ENCODE results near the gene IFT88. TPM values are rescaled to one million over a fixed set of nuclear protein-coding genes. Genes with fewer than 3 reads are reported as not detected.

The IFT88 gene, protein sequence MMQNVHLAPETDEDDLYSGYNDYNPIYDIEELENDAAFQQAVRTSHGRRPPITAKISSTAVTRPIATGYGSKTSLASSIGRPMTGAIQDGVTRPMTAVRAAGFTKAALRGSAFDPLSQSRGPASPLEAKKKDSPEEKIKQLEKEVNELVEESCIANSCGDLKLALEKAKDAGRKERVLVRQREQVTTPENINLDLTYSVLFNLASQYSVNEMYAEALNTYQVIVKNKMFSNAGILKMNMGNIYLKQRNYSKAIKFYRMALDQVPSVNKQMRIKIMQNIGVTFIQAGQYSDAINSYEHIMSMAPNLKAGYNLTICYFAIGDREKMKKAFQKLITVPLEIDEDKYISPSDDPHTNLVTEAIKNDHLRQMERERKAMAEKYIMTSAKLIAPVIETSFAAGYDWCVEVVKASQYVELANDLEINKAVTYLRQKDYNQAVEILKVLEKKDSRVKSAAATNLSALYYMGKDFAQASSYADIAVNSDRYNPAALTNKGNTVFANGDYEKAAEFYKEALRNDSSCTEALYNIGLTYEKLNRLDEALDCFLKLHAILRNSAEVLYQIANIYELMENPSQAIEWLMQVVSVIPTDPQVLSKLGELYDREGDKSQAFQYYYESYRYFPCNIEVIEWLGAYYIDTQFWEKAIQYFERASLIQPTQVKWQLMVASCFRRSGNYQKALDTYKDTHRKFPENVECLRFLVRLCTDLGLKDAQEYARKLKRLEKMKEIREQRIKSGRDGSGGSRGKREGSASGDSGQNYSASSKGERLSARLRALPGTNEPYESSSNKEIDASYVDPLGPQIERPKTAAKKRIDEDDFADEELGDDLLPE
- 6.2 and 7.2 TPM in 2 replicates for polyA plus RNA-seq (2012; rRNA removed)
- 6.9 and 9.3 TPM in 2 replicates for polyA plus RNA-seq (2012; cell fraction: cytosol; rRNA removed)
- polyA plus RNA-seq (2012; cell fraction: nucleus; rRNA removed): 7.3 and 14.6 TPM in 2 replicates

DNA sequence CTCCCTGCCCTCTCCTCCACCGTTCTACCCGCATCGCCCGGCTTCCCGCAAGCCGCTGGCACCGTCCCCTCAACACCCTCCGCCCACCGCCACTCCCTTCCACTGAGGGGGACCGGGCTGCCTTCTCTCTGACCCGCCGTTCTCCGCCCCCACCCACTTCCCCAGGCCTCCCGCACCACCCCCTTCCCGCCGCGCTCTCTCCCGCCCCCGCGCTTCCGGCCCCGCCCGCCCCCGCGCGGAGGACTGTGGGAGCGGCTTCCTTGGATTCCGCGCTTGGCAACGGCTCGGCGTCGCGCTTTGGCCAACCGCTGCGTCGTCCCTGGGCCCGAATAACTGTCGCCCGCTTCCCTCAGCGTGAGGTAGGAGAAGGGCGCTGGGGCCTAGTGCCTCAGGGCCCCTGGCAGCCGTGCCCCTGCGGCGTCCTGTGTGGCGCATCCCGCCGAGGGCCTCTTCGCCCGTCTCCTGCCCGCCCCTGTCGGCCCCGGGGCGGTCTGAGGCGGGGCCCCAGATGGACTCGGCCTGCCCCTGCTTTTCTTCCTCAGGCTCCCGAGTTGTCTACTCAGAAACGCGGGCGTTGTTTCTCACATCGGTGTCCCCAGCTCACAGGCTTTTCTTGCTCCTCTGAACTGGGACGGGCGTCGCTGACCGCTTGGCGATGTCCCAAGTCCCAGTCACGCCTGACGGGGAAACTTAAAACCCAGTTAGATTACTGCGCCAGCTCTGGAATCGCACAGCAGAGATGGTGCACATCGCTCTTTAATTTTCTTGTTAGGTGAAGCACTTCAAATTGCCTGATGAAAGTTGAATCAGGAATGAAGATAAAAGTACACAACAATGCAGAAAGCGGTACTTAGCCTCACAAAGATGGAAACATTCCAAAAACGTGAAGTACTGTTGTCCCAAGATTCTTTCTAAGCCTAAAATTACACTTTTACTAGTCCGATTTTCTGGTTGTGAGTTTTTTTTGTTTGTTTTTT is at the start of gene IFT88:
Gene IFT88, plus strand, starts transcription at position 260 of the 977 bp plus-strand sequence. CDS start 7,229 bp downstream, outside the sequence.
- H3K36me3 ChIP-seq (replicated peaks in 1 of 2; ENCODE audit: control insufficient read depth in 1 of 2, insufficient read depth in 2 of 2, low read length in 1 of 2): peaks cover 0 to 6% of the 10 kb centered on the region in 2 experiments
- H3K79me2 ChIP-seq (ENCODE audit: insufficient read depth): peaks cover 16% of the 10 kb centered on the region
- H3K4me2 ChIP-seq: peak within 1 kb of the TSS; percentile 83
- H3K27me3 ChIP-seq (ENCODE audit: insufficient read depth): no peaks in the 10 kb centered on the region
- H2AFZ ChIP-seq (ENCODE audit: low read depth): peak within 1 kb of the TSS; percentile 81
- H3F3A ChIP-seq (replicated peaks; ENCODE audit: insufficient read depth): peaks cover 19% of the 10 kb centered on the region
- TF ChIP-seq CHD2 (IDR thresholded peaks at IDR 0.05; ENCODE audit: low read length, partially characterized antibody): peak; percentile 1
- TF ChIP-seq EZH2phosphoT487 (IDR thresholded peaks at IDR 0.05; ENCODE audit: borderline replicate concordance, low read depth): no peak
- TF ChIP-seq GABPA (IDR thresholded peaks at IDR 0.05; ENCODE audit: low read depth): peak; percentile 64
- TF ChIP-seq MXI1 (IDR thresholded peaks at IDR 0.05; ENCODE audit: low read depth, low read length): peak; percentile 68
- 0 out of 2 replicates have a peak, but pooled peaks have one; percentile 8 for TF ChIP-seq TCF12 (IDR thresholded peaks at IDR 0.05)
- no peak for TF ChIP-seq FOSL2 (IDR thresholded peaks at IDR 0.05; ENCODE audit: borderline replicate concordance, low read depth)
- no peak for TF ChIP-seq SMC3 (IDR thresholded peaks at IDR 0.05; ENCODE audit: low read depth, low read length)
- peak; percentile 68 for TF ChIP-seq POLR2AphosphoS5 (IDR thresholded peaks at IDR 0.05; ENCODE audit: low read depth, low read length)
- peak; percentile 14; the same call in 1 of the 2 replicates for TF ChIP-seq NFIC (IDR thresholded peaks at IDR 0.05; ENCODE audit: borderline replicate concordance)
- TF ChIP-seq JUND (IDR thresholded peaks at IDR 0.05): no peak
- peak; percentile 46; the same call in 1 of the 2 replicates for TF ChIP-seq TAF1 (IDR thresholded peaks at IDR 0.05; ENCODE audit: borderline replicate concordance, low read depth, low read length)
- TF ChIP-seq, protein P1, sequence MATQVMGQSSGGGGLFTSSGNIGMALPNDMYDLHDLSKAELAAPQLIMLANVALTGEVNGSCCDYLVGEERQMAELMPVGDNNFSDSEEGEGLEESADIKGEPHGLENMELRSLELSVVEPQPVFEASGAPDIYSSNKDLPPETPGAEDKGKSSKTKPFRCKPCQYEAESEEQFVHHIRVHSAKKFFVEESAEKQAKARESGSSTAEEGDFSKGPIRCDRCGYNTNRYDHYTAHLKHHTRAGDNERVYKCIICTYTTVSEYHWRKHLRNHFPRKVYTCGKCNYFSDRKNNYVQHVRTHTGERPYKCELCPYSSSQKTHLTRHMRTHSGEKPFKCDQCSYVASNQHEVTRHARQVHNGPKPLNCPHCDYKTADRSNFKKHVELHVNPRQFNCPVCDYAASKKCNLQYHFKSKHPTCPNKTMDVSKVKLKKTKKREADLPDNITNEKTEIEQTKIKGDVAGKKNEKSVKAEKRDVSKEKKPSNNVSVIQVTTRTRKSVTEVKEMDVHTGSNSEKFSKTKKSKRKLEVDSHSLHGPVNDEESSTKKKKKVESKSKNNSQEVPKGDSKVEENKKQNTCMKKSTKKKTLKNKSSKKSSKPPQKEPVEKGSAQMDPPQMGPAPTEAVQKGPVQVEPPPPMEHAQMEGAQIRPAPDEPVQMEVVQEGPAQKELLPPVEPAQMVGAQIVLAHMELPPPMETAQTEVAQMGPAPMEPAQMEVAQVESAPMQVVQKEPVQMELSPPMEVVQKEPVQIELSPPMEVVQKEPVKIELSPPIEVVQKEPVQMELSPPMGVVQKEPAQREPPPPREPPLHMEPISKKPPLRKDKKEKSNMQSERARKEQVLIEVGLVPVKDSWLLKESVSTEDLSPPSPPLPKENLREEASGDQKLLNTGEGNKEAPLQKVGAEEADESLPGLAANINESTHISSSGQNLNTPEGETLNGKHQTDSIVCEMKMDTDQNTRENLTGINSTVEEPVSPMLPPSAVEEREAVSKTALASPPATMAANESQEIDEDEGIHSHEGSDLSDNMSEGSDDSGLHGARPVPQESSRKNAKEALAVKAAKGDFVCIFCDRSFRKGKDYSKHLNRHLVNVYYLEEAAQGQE (IDR thresholded peaks at IDR 0.05; ENCODE audit: low read depth, low read length): 0 out of 2 replicates have a peak, but pooled peaks have one; percentile 8
- H4K20me1 ChIP-seq (ENCODE audit: insufficient read depth): no peaks in the 10 kb centered on the region
- H3K9me2 ChIP-seq: no peaks in the 10 kb centered on the region
- 1% methylated on average over 60 of the region's 74 CpGs for WGBS (ENCODE audit: low lambda C conversion rate)
- peaks cover 4 to 7% of the 10 kb centered on the region in 2 experiments; a peak in 3 of 4 replicates for H3K4me1 ChIP-seq (ENCODE audit: control insufficient read depth in 1 of 2, insufficient read depth in 2 of 2, low read depth in 1 of 2, low read length in 1 of 2)
- peak within 1 kb of the TSS; percentile 93 to 94 for H3K27ac ChIP-seq (ENCODE audit: low read depth in 2 of 2, low read length in 1 of 2)
- 0 out of 2 replicates have a peak, but pooled peaks cover 7% of the 10 kb centered on the region for H3K9me3 ChIP-seq
- H3K9ac ChIP-seq: peak within 1 kb of the TSS; percentile 86
- POLR2A ChIA-PET: no interaction called here
- peak within 1 kb of the TSS; percentile 68 to 88 for H3K4me3 ChIP-seq (ENCODE audit: low read depth in 2 of 2, low read length in 1 of 2)
- DNase-seq: peak; percentile 97
- CTCF ChIA-PET: interaction anchor here (0.6 to 1.3 kb wide), 3 partner anchors 10 to 146 kb away, joined by 3 read pairs; no protein-coding TSS in a partner anchor
